GM18517 (cell line): Measurements from ENCODE around the gene SPACA1.

ENCODE experiments used
- ATAC-seq: cut with Tn5 transposase; IDR thresholded peaks from one replicate; pipeline ENCODE4 v1.9.1; 2021; ENCODE audit warnings: mild to moderate bottlenecking, moderate library complexity; ENCODE audit not compliant: unreplicated experiment

SPACA1 gene

GRCh38 chr6:88089708-88090107 is 42.1 kb downstream of the SPACA1 start:
- no peak for ATAC-seq

DNA sequence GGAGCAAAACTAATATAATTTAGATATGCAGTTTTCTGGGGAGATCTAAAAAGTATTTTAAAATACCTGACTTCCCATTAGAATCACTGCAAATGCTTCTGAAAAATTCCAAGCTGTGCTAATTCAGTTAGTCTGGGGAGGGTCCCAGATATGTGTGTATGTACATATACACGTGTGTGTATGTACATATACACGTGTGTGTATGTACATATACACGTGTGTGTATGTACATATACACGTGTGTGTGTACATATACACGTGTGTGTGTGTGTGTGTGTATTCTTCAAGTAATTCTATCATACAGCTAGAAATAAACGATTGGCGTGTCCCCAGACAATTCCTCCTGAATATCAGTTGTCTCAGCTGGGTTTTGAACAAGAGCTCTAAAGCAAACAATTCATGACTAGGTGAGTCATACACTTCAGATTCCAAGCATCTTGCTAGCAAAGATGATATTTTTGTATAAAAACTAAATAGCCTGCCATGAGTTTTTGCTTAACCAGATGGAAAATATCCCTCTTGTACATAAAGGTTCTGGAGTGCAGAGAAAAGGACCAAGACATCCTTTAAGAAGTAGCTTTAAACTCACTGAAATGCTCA is 58.2 kb downstream of the SPACA1 start:
- no peak for ATAC-seq

DNA sequence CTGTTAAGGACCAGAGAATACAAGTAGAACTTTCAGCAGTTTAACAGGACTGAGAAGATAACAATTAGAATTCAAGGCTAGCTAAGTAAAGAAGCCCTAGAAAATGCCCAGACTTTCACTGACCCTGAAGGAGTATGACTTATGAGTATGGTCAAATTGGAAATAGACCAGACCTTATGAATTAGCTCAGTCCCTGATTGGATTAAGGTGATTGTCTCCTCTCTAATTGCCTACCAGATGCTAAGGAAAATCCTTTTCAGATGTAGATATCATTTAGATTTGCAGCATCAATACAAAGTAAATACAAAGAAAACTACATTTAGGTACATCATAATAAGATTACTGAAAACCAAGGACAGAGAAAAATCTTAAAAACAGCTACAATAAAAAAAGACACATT is 59.6 kb downstream of the SPACA1 start:
- ATAC-seq, result no peak

DNA sequence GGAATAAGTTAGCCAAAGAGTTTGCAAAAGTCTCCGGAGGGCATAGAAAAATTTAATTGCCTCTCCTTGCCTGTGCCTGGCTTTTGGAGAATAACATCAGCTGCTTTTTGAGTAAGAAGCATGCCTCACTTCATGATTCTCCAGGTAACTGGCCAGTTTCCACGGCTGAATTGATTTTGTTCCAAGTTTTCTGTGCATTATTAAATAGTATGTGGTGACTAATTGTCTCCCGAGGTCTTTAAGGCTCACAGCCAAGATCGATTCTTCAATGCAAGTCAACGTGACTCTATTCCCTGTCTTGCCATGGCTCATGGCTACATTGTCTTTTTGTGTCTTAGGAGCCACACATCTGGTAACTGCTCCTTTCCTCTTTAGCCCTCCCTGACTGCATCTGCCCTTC is 64.3 kb downstream of the SPACA1 start:
- ATAC-seq, result no peak

DNA sequence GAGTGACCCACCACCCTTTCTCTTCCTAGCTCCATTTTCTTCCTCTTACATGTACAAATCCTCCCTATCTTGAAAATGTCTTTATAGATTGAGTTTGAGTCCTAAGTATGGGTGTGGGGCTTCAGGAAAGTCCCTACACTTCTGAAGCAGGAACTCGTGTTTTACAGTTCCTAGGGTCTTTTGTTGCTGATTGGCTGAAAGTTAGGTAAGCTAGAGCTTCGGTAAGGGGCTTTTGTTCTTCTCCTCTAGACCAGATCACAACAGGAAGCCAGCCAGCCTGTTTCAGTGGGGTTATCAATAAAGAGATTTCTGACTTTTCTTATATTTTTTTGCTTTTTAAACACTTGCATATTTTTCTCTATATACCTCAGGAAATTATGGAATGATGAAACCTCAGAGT is 67.2 kb downstream of the SPACA1 start:
- ATAC-seq, result no peak

DNA sequence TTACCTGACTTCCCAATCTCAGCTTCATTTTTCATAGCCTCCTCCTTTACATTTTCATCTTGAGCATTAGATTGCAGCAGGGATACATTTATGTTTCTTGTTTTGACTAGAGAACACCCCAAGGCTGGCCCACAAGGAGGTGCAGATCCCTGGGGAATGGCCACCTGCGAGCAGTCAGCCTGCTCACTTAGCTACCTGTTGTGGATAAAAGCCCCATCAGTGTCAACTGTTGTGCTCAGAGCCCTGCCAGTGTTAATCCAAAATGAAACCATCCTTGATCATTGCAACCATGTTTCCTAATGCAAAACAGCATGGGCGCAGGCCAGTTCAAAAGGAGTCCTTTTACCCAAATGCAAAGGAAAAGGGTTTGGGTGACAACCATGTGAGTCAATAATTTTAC is 67.7 kb downstream of the SPACA1 start:
- no peak for ATAC-seq

DNA sequence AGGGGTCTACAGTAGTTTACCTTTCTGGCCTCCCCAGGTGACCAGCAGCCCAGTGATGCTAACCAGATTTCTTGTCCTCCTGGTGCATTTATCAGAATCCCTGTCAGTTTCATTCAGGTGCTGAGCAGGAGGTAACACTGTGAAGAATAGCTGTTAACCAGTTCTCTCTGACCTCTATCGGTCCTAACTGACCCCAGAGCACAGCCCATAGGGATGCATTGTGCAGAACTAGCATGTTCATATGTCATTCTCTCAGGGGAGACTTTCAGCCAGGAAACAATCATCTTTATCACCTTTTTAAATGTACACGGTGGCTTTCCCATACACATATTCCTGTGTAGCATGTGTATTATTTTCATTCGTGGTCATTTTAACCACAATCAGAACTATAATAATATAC is 68.6 kb downstream of the SPACA1 start:
- ATAC-seq, result no peak
